ENCODE measurements around the gene IL13RA2. TPM values are rescaled to one million over a fixed set of nuclear protein-coding genes. Genes with fewer than 3 reads are reported as not detected.

IL13RA2 gene
- total RNA-seq, 1 donor from 2014 or later, result 0.35 TPM

DNA sequence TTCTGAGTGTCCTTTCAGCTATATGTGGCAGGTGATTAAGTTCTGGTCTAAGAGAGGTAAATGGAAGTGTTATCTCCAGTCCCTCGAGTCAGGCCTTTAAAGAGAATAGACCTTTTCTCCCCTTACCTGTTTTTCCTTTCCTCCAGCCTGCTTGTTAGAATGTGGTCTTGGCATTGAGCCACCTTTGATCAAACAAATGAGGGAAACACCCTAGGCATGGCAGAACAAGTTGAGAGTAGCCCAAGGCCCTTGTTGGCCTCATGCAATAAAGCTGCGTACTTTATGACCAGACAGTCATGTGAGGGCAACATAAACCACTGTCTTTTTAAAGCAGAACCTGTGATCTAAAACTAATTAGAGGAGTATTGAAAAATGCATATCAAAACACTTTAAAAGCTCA lies 13.2 kb upstream of the IL13RA2 start:
- no peak for DNase-seq
- H3K27me3 ChIP-seq (ENCODE audit: low read depth), result no peaks in the 10 kb centered on the region
- no peak overlapping the region for H3K4me3 ChIP-seq
- peaks cover 4% of the 10 kb centered on the region for H3K4me1 ChIP-seq
- no peaks in the 10 kb centered on the region for H3K36me3 ChIP-seq
- no peaks in the 10 kb centered on the region for H3K9me3 ChIP-seq
- H3K27ac ChIP-seq, result no peak overlapping the region
- TF ChIP-seq, protein P1, sequence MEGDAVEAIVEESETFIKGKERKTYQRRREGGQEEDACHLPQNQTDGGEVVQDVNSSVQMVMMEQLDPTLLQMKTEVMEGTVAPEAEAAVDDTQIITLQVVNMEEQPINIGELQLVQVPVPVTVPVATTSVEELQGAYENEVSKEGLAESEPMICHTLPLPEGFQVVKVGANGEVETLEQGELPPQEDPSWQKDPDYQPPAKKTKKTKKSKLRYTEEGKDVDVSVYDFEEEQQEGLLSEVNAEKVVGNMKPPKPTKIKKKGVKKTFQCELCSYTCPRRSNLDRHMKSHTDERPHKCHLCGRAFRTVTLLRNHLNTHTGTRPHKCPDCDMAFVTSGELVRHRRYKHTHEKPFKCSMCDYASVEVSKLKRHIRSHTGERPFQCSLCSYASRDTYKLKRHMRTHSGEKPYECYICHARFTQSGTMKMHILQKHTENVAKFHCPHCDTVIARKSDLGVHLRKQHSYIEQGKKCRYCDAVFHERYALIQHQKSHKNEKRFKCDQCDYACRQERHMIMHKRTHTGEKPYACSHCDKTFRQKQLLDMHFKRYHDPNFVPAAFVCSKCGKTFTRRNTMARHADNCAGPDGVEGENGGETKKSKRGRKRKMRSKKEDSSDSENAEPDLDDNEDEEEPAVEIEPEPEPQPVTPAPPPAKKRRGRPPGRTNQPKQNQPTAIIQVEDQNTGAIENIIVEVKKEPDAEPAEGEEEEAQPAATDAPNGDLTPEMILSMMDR (IDR thresholded peaks at IDR 0.05), result no peak
- peak; percentile 63 to 71 for ATAC-seq
- intact Hi-C loops (cut with DNase I), result no loop called here

DNA sequence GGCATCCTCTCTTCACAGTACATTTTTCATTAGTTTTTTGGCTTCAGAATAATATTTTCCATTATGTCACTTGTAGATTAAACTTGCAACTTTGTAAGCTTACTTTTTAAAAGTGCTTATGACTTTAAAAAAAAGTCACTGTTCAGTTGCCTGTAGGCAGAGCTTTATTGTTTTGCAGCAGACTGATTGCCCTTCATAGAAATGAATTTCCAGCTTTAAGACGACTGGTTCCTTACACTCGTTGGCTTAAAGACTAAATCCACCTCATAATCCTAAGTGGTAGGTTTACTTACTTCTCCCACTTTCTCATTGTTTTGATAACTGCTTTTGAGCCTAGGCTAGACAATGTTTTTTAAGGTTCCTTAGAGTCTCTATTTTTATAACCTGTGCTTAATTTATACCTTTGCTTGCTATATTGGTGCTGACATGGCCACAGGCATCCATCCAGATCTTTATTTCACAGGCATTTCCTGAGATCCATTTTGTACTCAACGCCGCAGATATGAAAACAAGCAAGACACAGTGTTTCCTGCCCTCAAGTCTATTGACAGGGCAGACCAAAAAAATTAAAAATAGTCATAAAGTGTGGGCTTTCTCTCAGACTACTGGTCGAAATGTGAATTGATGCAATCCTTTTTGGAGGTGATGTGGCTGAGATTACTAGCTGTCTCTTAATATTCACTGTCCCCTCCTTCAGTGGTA lies 12.6 kb upstream of the IL13RA2 start:
- H3K4me3 ChIP-seq, result no peak overlapping the region
- TF ChIP-seq, protein P1 (IDR thresholded peaks at IDR 0.05), result no peak
- DNase-seq (no peak), ATAC-seq (peak in 1 of 2 donors; percentile 36)
- H3K9me3 ChIP-seq, result no peaks in the 10 kb centered on the region
- no peak overlapping the region for H3K27ac ChIP-seq
- no peaks in the 10 kb centered on the region for H3K36me3 ChIP-seq
- H3K4me1 ChIP-seq, result peaks cover 4% of the 10 kb centered on the region
- intact Hi-C loops (cut with DNase I), result no loop called here
- H3K27me3 ChIP-seq (ENCODE audit: low read depth), result no peaks in the 10 kb centered on the region

DNA sequence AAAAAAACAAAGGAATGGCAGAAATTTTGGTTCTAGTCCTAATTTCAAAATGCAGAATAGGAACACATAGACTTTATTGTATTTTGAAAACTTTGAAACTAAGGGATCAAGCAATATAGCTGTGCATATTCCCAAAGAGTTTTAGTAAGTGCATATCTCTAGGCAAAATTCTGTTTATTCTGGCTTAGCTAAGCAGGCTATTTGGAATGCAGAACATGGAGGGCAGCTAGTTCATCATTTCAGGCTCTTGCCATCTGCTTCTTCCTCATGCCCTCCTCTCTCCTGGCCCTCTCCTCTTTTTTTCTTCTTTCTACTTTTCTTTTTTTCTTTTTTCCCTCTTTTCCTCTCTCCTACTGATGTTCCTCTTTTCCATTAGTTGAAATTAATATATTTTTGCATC lies 12.0 kb upstream of the IL13RA2 start:
- no peaks in the 10 kb centered on the region for H3K27me3 ChIP-seq (ENCODE audit: low read depth)
- no peaks in the 10 kb centered on the region for H3K9me3 ChIP-seq
- H3K4me1 ChIP-seq, result peaks cover 4% of the 10 kb centered on the region
- no peak overlapping the region for H3K27ac ChIP-seq
- DNase-seq (no peak), ATAC-seq (no peak)
- H3K36me3 ChIP-seq, result no peaks in the 10 kb centered on the region
- TF ChIP-seq, protein P1 (IDR thresholded peaks at IDR 0.05), result no peak
- intact Hi-C loops (cut with DNase I), result no loop called here
- no peak overlapping the region for H3K4me3 ChIP-seq

DNA sequence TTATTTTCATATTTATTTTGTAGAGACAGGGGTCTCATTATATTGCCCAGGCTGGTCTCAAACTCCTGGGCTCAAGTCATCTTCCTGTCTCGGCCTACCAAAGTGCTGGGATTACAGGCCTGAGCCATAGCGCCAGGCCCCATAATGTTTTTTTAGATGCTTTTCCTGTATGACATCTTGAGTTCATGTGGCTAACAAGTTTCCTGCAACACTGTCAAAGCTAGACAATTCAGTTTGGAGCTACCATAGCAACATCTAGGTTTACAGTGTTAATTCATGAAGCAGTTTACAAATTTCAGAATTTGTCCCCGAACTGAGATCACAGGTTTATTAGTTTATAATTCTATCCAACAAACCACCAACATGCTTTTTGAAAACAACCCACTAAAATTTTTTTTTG lies 6.4 kb upstream of the IL13RA2 start:
- Histone ChIP-seq H3K27ac (no peak overlapping the region), H3K27me3 (ENCODE audit: low read depth) (no peaks in the 10 kb centered on the region), H3K4me3 (no peak overlapping the region), H3K36me3 (no peaks in the 10 kb centered on the region), H3K4me1 (no peaks in the 10 kb centered on the region), H3K9me3 (no peaks in the 10 kb centered on the region)
- TF ChIP-seq, protein P1 (IDR thresholded peaks at IDR 0.05), result no peak
- no peak for ATAC-seq
- intact Hi-C loops (cut with DNase I), result no loop called here
- DNase-seq, result no peak

DNA sequence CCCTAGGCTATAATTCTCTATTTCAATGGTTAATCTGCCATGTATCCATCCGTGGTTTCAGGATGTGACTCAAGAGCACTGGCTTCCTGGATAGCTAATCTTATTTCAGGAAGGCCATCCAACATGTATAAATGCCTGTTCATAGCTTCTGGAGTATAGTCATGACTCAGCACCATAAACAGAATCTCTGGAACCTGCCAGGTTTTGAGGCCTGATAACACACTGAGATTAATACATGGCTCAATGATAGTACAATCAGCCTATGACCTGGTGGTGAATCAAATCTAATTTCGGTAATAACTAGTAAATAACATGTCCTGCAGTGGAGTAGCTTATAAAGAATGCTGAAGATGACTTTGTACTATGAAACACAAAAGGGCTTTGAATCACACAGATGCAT lies 5.7 kb upstream of the IL13RA2 start:
- H3K36me3 ChIP-seq, result no peaks in the 10 kb centered on the region
- no peaks in the 10 kb centered on the region for H3K9me3 ChIP-seq
- intact Hi-C loops (cut with DNase I), result no loop called here
- H3K27me3 ChIP-seq (ENCODE audit: low read depth), result no peaks in the 10 kb centered on the region
- TF ChIP-seq, protein P1 (IDR thresholded peaks at IDR 0.05), result no peak
- H3K4me1 ChIP-seq, result no peaks in the 10 kb centered on the region
- ATAC-seq (peak in 1 of 2 donors; percentile 35), DNase-seq (no peak)
- no peak overlapping the region for H3K27ac ChIP-seq
- H3K4me3 ChIP-seq, result no peak overlapping the region
